ENCODE measurements around the gene NCBP3.

GRCh38 chr17:3815122-3815521 is 30.9 kb downstream of the NCBP3 start:
- no peak for TF ChIP-seq ZBTB8A (tag by site-specific recombination; IDR thresholded peaks at IDR 0.05)
- no peak for TF ChIP-seq ZNF175 (tag by site-specific recombination; IDR thresholded peaks at IDR 0.05)
- no peak for TF ChIP-seq ZNF548 (tag by site-specific recombination; IDR thresholded peaks at IDR 0.05)
- no peak for TF ChIP-seq CTCF (tag by site-specific recombination; IDR thresholded peaks at IDR 0.05)
- no peak for TF ChIP-seq KLF8 (tag by site-specific recombination; IDR thresholded peaks at IDR 0.05)
- TF ChIP-seq YY1 (tag by site-specific recombination; IDR thresholded peaks at IDR 0.05) = no peak
- no peak for TF ChIP-seq ZNF701 (tag by site-specific recombination; IDR thresholded peaks at IDR 0.05)
- TF ChIP-seq ZBTB21 (tag by site-specific recombination; IDR thresholded peaks at IDR 0.05) = no peak

Data from HEK293 (cell line).